Mammary epithelial cell (primary cell): ENCODE data around the gene DCDC1.

ENCODE experiments used
- CTCF ChIP-seq, 2 donors: IDR thresholded peaks in 1 of 2; conservative IDR thresholded peaks in 1 of 2; 2 replicates each; pipeline ENCODE4 v1.5.1; 2011 to 2012; ENCODE audit warnings: inconsistent platforms in 2 of 2, low read length in 2 of 2, mild to moderate bottlenecking in 2 of 2, control low read depth in 1 of 2, low read depth in 1 of 2; ENCODE audit not compliant: insufficient read depth in 1 of 2; ENCODE audit errors: extremely low read depth in 1 of 2
- EZH2 ChIP-seq: IDR thresholded peaks from 2 replicates; pipeline ENCODE4 v1.6.1; 2012; ENCODE audit warnings: low read length, inconsistent platforms, borderline replicate concordance

- TF ChIP-seq CTCF (conservative IDR thresholded peaks at IDR 0.05 in 1 of 2, IDR thresholded peaks at IDR 0.05 in 1 of 2; ENCODE audit: extremely low read depth in 1 of 2, insufficient read depth in 1 of 2, low read depth in 1 of 2, low read length in 2 of 2) (no peak), EZH2 (no peak)
Observed at GRCh38 chr11:31173926-31174680, 195.4 kb downstream of the DCDC1 start.
